H1 (cell line): Measurements from ENCODE around the gene NPR2. TPM values are rescaled to one million over a fixed set of nuclear protein-coding genes. Genes with fewer than 3 reads are reported as not detected.

Experiments used
- CTCF ChIA-PET: fragments of 300-600 bp; sonication (Branson Sonifier 250); formaldehyde crosslinking; loops from one replicate; lab custom pipeline; 2021; ENCODE audit not compliant: partially characterized antibody; lab: Charles Lee
- POLR2A ChIA-PET: fragments of 300-600 bp; sonication (Branson Sonifier 250); formaldehyde crosslinking; loops from one replicate; lab custom pipeline; 2021; ENCODE audit warnings: inconsistent platforms; ENCODE audit not compliant: partially characterized antibody; lab: Charles Lee
- DNase-seq, 2 experiments: peaks; one replicate each; pipeline versions ENCODE4 v3.0.0 to v3.0.0-alpha.2; 2010 to 2022; ENCODE audit warnings: low spot score in 2 of 2, low read depth in 1 of 2, mixed read lengths in 1 of 2
- FAIRE-seq: peaks from 2 replicates; lab custom pipeline; 2011; peaks lifted over from hg19 to GRCh38; lab: Jason Lieb, UNC
- H2AFZ ChIP-seq: 2 replicates; pipeline ENCODE4 v1.8.1; 2012; ENCODE audit warnings: low read length, inconsistent platforms
- H2AK5ac ChIP-seq: 2 replicates; pipeline ENCODE4 v1.6.1; 2013; ENCODE audit warnings: low read depth, low read length
- H2BK120ac ChIP-seq: replicated peaks from 2 replicates; pipeline ENCODE3; 2013; ENCODE audit warnings: low read depth, low read length, inconsistent platforms
- H2BK12ac ChIP-seq: 2 replicates; pipeline ENCODE4 v1.6.1; 2013; ENCODE audit warnings: low read depth, low read length
- H2BK15ac ChIP-seq: 2 replicates; pipeline ENCODE4 v1.6.1; 2013; ENCODE audit warnings: low read length
- H2BK20ac ChIP-seq: 2 replicates; pipeline ENCODE4 v1.6.1; 2013; ENCODE audit warnings: low read length
- H2BK5ac ChIP-seq: 2 replicates; pipeline ENCODE4 v1.6.1; 2013; ENCODE audit warnings: low read depth, low read length
- H3K14ac ChIP-seq: 2 replicates; pipeline ENCODE4 v1.6.1; 2013; ENCODE audit warnings: inconsistent platforms; ENCODE audit not compliant: insufficient read length
- H3K18ac ChIP-seq: 2 replicates; pipeline ENCODE4 v1.6.1; 2013; ENCODE audit warnings: low read length; ENCODE audit errors: extremely low read depth
- H3K23ac ChIP-seq: 2 replicates; pipeline ENCODE4 v1.6.1; 2013; ENCODE audit warnings: inconsistent platforms; ENCODE audit not compliant: insufficient read length
- H3K23me2 ChIP-seq: 2 replicates; pipeline ENCODE4 v1.6.1; 2013; ENCODE audit warnings: low read depth, low read length
- H3K27ac ChIP-seq: 2 replicates; pipeline ENCODE4 v1.6.1; 2011; ENCODE audit warnings: low read depth, low read length, inconsistent platforms
- H3K27me3 ChIP-seq, 4 experiments: replicated peaks in 1 of 4; 1 replicate in 1 of 4; 2 replicates in 3 of 4; pipeline versions ENCODE4 v1.6.1 to v1.8.1; 2011 to 2013; ENCODE audit warnings: low read length in 3 of 4, mild to moderate bottlenecking in 3 of 4, inconsistent platforms in 2 of 4, mixed read lengths in 2 of 4, moderate library complexity in 1 of 4; ENCODE audit not compliant: control insufficient read depth in 3 of 4, insufficient read depth in 3 of 4; ENCODE audit errors: extremely low read depth in 1 of 4
- H3K36me3 ChIP-seq, 4 experiments: 2 replicates each; pipeline versions ENCODE4 v1.6.1 to v1.8.1; 2011 to 2013; ENCODE audit warnings: mild to moderate bottlenecking in 4 of 4, low read length in 3 of 4, moderate library complexity in 2 of 4, control low read depth in 1 of 4, inconsistent platforms in 1 of 4; ENCODE audit not compliant: insufficient read depth in 4 of 4, control insufficient read depth in 2 of 4
- H3K4ac ChIP-seq: replicated peaks from 2 replicates; pipeline ENCODE3; 2013; ENCODE audit warnings: low read length, low read depth, mixed read lengths, inconsistent platforms; ENCODE audit not compliant: insufficient read length
- H3K4me1 ChIP-seq, 4 experiments: replicated peaks in 1 of 4; 1 replicate in 1 of 4; 2 replicates in 3 of 4; pipeline versions ENCODE4 v1.6.1 to v1.8.1; 2011 to 2013; ENCODE audit warnings: low read length in 3 of 4, inconsistent platforms in 2 of 4, mixed read lengths in 1 of 4; ENCODE audit not compliant: insufficient read depth in 4 of 4, control insufficient read depth in 3 of 4
- H3K4me2 ChIP-seq, 2 experiments: 2 replicates each; pipeline versions ENCODE4 v1.6.1 to v1.8.1; 2011 to 2013; ENCODE audit warnings: low read depth in 2 of 2, low read length in 2 of 2, control low read depth in 1 of 2, inconsistent platforms in 1 of 2, mild to moderate bottlenecking in 1 of 2; ENCODE audit not compliant: insufficient read depth in 1 of 2
- H3K4me3 ChIP-seq, 4 experiments: fragments of 200-600, 300-600 bp in 1 of 4; sonication (generic), shearing (Covaris generic), sonication (Bioruptor Twin) in 1 of 4; 2 replicates each; pipeline versions ENCODE4 v1.5.1 to v1.8.1; 2011 to 2016; ENCODE audit warnings: low read length in 4 of 4, low read depth in 3 of 4, control low read depth in 2 of 4, inconsistent platforms in 2 of 4, mild to moderate bottlenecking in 2 of 4, mixed read lengths in 1 of 4, moderate library complexity in 1 of 4; ENCODE audit not compliant: insufficient read depth in 2 of 4; ENCODE audit errors: extremely low read depth in 1 of 4
- H3K56ac ChIP-seq: replicated peaks from 2 replicates; pipeline ENCODE3; 2013; ENCODE audit warnings: low read depth, mild to moderate bottlenecking, mixed read lengths, low read length, inconsistent platforms; ENCODE audit not compliant: insufficient read length
- H3K79me1 ChIP-seq: 2 replicates; pipeline ENCODE4 v1.6.1; 2013; ENCODE audit warnings: low read depth, low read length, control low read depth
- H3K79me2 ChIP-seq, 2 experiments: 2 replicates each; pipeline versions ENCODE4 v1.6.1 to v1.8.1; 2012 to 2013; ENCODE audit warnings: low read length in 2 of 2, mild to moderate bottlenecking in 2 of 2, inconsistent platforms in 1 of 2; ENCODE audit not compliant: insufficient read depth in 2 of 2, control insufficient read depth in 1 of 2
- H3K9ac ChIP-seq, 4 experiments: replicated peaks in 1 of 4; 1 replicate in 1 of 4; 2 replicates in 3 of 4; pipeline versions ENCODE4 v1.6.1 to v1.8.1; 2011 to 2013; ENCODE audit warnings: low read depth in 3 of 4, low read length in 3 of 4, control low read depth in 2 of 4, mild to moderate bottlenecking in 2 of 4, moderate library complexity in 2 of 4, inconsistent platforms in 1 of 4; ENCODE audit errors: extremely low read depth in 1 of 4
- H3K9me3 ChIP-seq, 2 experiments: 2 replicates each; pipeline versions ENCODE4 v1.6.1 to v1.8.1; 2012 to 2013; ENCODE audit warnings: mild to moderate bottlenecking in 2 of 2, moderate library complexity in 2 of 2, control low read depth in 1 of 2, inconsistent platforms in 1 of 2, low read depth in 1 of 2, low read length in 1 of 2, mixed read lengths in 1 of 2; ENCODE audit not compliant: insufficient read depth in 2 of 2
- H4K20me1 ChIP-seq, 2 experiments: replicated peaks in 1 of 2; 2 replicates each; pipeline versions ENCODE3 to v1.8.1; 2011 to 2013; ENCODE audit warnings: inconsistent platforms in 2 of 2, low read length in 2 of 2, mild to moderate bottlenecking in 1 of 2; ENCODE audit not compliant: insufficient read depth in 2 of 2, control insufficient read depth in 1 of 2
- H4K5ac ChIP-seq: 2 replicates; pipeline ENCODE4 v1.6.1; 2013; ENCODE audit warnings: low read length, low read depth, mixed read lengths, inconsistent platforms; ENCODE audit not compliant: insufficient read length
- H4K8ac ChIP-seq: 2 replicates; pipeline ENCODE4 v1.8.0; 2013; ENCODE audit warnings: mild to moderate bottlenecking, moderate library complexity, low read length, inconsistent platforms; ENCODE audit not compliant: insufficient read depth; ENCODE audit errors: extremely low read depth
- H4K91ac ChIP-seq: replicated peaks from 2 replicates; pipeline ENCODE3; 2013; ENCODE audit warnings: low read length, mixed read lengths, inconsistent platforms; ENCODE audit not compliant: insufficient read length
- ASH2L ChIP-seq: fragments of 200-600, 300-600 bp; sonication (generic); IDR thresholded peaks from one replicate; pipeline ENCODE4 v1.7.1; 2017; ENCODE audit warnings: low read length
- FOSL1 ChIP-seq: IDR thresholded peaks from 2 replicates; pipeline ENCODE4 v1.6.1; 2011; ENCODE audit warnings: mild to moderate bottlenecking, low read depth, low read length, moderate library complexity; ENCODE audit not compliant: insufficient read depth
- GABPA ChIP-seq: IDR thresholded peaks from 2 replicates; pipeline ENCODE4 v1.6.1; 2011; ENCODE audit warnings: mild to moderate bottlenecking, low read length, moderate library complexity, borderline replicate concordance; ENCODE audit not compliant: insufficient read depth
- NRF1 ChIP-seq: IDR thresholded peaks from 2 replicates; pipeline ENCODE4 v1.6.1; 2011; ENCODE audit warnings: mild to moderate bottlenecking, low read depth, low read length, improper control_type of control experiment
- PHF8 ChIP-seq: fragments of 200-600 bp; sonication (generic); conservative IDR thresholded peaks from 2 replicates; pipeline ENCODE4 v1.7.1; 2012; ENCODE audit warnings: low read depth, mild to moderate bottlenecking, inconsistent platforms, low read length, moderate library complexity
- TAF7 ChIP-seq: optimal IDR thresholded peaks from 2 replicates; pipeline ENCODE3; 2011; ENCODE audit warnings: low read depth, mild to moderate bottlenecking, inconsistent platforms, low read length, moderate library complexity, borderline replicate concordance
- TEAD4 ChIP-seq: IDR thresholded peaks from 2 replicates; pipeline ENCODE4 v1.6.1; 2012; ENCODE audit warnings: low read depth, low read length, inconsistent platforms, mixed read lengths
- YY1 ChIP-seq: IDR thresholded peaks from 2 replicates; pipeline ENCODE4 v1.6.1; 2011; ENCODE audit warnings: low read depth, mild to moderate bottlenecking, low read length
- WGBS, 2 experiments: shearing (Covaris generic) in 1 of 2; methylation state at CpG; one replicate each; pipeline versions ENCODE4 v1.1.6 to v1.1.7; 2013 to 2015; ENCODE audit warnings: low lambda C conversion rate in 2 of 2, mixed read lengths in 2 of 2, inconsistent platforms in 1 of 2, low coverage in 1 of 2, missing lambda C conversion rate in 1 of 2; ENCODE audit not compliant: insufficient replicate concordance in 2 of 2, insufficient coverage in 1 of 2, insufficient read length in 1 of 2; ENCODE audit errors: extremely low coverage in 1 of 2, missing lambda C conversion rate in 1 of 2; 5-methylcytosine and 5-hydroxymethylcytosine counted together
- polyA plus RNA-seq, 7 experiments: library from polyadenylated mRNA; depleted of rRNA in 3 of 7; stranded (reverse) in 5 of 7; unstranded in 2 of 7; fragments of >200 nt in 5 of 7; fragments of 200-250 nt in 2 of 7; gene quantifications; 1 replicate in 5 of 7; 2 replicates in 1 of 7; 4 replicates in 1 of 7; pipeline versions ENCODE4 v1.2.1 to v1.2.3, GENCODE V29; 2011 to 2013; ENCODE audit warnings: missing spikeins in 2 of 7, mixed read lengths in 2 of 7
- total RNA-seq: library from RNA; stranded (reverse); fragmentation: NEBNext Ultra II Directional; extraction: Animal tissue kit (Norgen Biotek cat#: 25700); gene quantifications from 2 replicates; pipeline ENCODE4 v1.2.1, GENCODE V29; 2021
- TF ChIP-seq, protein P1 (sequence below): IDR thresholded peaks from 2 replicates; pipeline ENCODE4 v1.6.1; 2011; ENCODE audit warnings: low read length, improper control_type of control experiment
- TF ChIP-seq, protein P2 (sequence below): IDR thresholded peaks from 2 replicates; pipeline ENCODE4 v1.6.1; 2012; ENCODE audit warnings: inconsistent platforms

The NPR2 gene
- total and polyA plus RNA-seq, 2 of the 8 experiments (the other 6 are each of a cell fraction or from before 2014, with no cell fraction given), result 11.0 to 17.0 TPM

GRCh38 chr9:35792024-35792813, 828 bp downstream of the NPR2 start:
- Histone ChIP-seq H4K20me1 (no peaks in the 10 kb centered on the region), H4K5ac (no peak overlapping the region), H2BK20ac (no peak overlapping the region), H4K8ac (peak overlapping the region; percentile 11; the same call in 1 of the 2 replicates), H3K56ac (no peak overlapping the region), H3K27me3 (peaks cover 0 to 10% (median 0%) of the 10 kb centered on the region in 4 experiments; a peak in 4 of 7 replicates), H3K79me1 (no peaks in the 10 kb centered on the region), H3K18ac (no peak overlapping the region; the same call in 1 of the 2 replicates), H3K23me2 (peaks cover 5% of the 10 kb centered on the region; the same call in 1 of the 2 replicates), H3K9ac (no peak overlapping the region), H3K27ac (no peak overlapping the region), H2BK5ac (no peak overlapping the region), H2AK5ac (0 out of 2 replicates have a peak overlapping the region, but pooled peaks have one; percentile 65), H3K23ac (no peak overlapping the region), H3K4me3 (peak overlapping the region in 2 of 4 experiments; percentile 65 to 67; a peak in 6 of 8 replicates), H3K79me2 (no peaks in the 10 kb centered on the region), H3K4me1 (peaks cover 5 to 13% (median 7%) of the 10 kb centered on the region in 4 experiments; a peak in 6 of 7 replicates), H3K14ac (no peak overlapping the region), H2BK120ac (no peak overlapping the region), H3K4ac (no peak overlapping the region), H3K4me2 (peak overlapping the region; percentile 46 to 91), H2BK12ac (0 out of 2 replicates have a peak overlapping the region, but pooled peaks have one; percentile 50), H4K91ac (no peak overlapping the region), H3K36me3 (no peaks in the 10 kb centered on the region), H2AFZ (no peak overlapping the region), H2BK15ac (peak overlapping the region; percentile 16; the same call in 1 of the 2 replicates), H3K9me3 (no peaks in the 10 kb centered on the region)
- DNase-seq (no peak), FAIRE-seq (no peak)
- 86% methylated on average over 26 of the region's 34 CpGs; no CpG with 5 or more reads in 1 of the 2 experiments for WGBS, 2 experiments
- ChIA-PET POLR2A (interaction anchor here (0.7 to 3.9 kb wide), 9 partner anchors 12 to 56 kb away, joined by 3 to 38 read pairs (median 4); partner anchors contain the start of genes FAM221B, HINT2, SPAG8 and TMEM8B), CTCF (interaction anchor here (0.7 to 2.6 kb wide), 14 partner anchors 11 to 135 kb away, joined by 3 to 26 read pairs (median 3); partner anchors contain the start of genes HINT2 and SPAG8)
- TF ChIP-seq PHF8 (no peak), ASH2L (no peak), GABPA (no peak), YY1 (no peak), NRF1 (no peak), FOSL1 (no peak), TAF7 (no peak), TEAD4 (no peak)
- TF ChIP-seq, protein P1, sequence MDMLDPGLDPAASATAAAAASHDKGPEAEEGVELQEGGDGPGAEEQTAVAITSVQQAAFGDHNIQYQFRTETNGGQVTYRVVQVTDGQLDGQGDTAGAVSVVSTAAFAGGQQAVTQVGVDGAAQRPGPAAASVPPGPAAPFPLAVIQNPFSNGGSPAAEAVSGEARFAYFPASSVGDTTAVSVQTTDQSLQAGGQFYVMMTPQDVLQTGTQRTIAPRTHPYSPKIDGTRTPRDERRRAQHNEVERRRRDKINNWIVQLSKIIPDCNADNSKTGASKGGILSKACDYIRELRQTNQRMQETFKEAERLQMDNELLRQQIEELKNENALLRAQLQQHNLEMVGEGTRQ, result no peak
- TF ChIP-seq, protein P2, sequence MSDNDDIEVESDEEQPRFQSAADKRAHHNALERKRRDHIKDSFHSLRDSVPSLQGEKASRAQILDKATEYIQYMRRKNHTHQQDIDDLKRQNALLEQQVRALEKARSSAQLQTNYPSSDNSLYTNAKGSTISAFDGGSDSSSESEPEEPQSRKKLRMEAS, result no peak
